ENCODE results near the gene TMEM43.
A peak's percentile ranks its signal among the peaks of the same experiment; 100 is the strongest.

TMEM43 gene

GRCh38 chr3:14169435-14169834, 44.6 kb downstream of the TMEM43 start:
- no peak overlapping the region for H3K27ac Mint-ChIP-seq
- H3K36me3 Mint-ChIP-seq (ENCODE audit: low read depth): peaks cover 72% of the 10 kb centered on the region
- H3K9me3 Mint-ChIP-seq: no peaks in the 10 kb centered on the region
- no peaks in the 10 kb centered on the region for H3K4me1 Mint-ChIP-seq
- H3K27me3 Mint-ChIP-seq (ENCODE audit: low read depth, poor library complexity): no peaks in the 10 kb centered on the region
- DNase-seq: no peak
- H3K4me3 Mint-ChIP-seq: no peak overlapping the region
- TF ChIP-seq, protein P1, sequence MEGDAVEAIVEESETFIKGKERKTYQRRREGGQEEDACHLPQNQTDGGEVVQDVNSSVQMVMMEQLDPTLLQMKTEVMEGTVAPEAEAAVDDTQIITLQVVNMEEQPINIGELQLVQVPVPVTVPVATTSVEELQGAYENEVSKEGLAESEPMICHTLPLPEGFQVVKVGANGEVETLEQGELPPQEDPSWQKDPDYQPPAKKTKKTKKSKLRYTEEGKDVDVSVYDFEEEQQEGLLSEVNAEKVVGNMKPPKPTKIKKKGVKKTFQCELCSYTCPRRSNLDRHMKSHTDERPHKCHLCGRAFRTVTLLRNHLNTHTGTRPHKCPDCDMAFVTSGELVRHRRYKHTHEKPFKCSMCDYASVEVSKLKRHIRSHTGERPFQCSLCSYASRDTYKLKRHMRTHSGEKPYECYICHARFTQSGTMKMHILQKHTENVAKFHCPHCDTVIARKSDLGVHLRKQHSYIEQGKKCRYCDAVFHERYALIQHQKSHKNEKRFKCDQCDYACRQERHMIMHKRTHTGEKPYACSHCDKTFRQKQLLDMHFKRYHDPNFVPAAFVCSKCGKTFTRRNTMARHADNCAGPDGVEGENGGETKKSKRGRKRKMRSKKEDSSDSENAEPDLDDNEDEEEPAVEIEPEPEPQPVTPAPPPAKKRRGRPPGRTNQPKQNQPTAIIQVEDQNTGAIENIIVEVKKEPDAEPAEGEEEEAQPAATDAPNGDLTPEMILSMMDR (IDR thresholded peaks at IDR 0.05): no peak

- H3K9me3 Mint-ChIP-seq: no peaks in the 10 kb centered on the region
- no peak overlapping the region for H3K4me3 Mint-ChIP-seq
- no peak overlapping the region for H3K27ac Mint-ChIP-seq
- TF ChIP-seq, protein P1 (IDR thresholded peaks at IDR 0.05): no peak
- no peak for DNase-seq
- H3K36me3 Mint-ChIP-seq (ENCODE audit: low read depth): peaks cover 68% of the 10 kb centered on the region
- H3K4me1 Mint-ChIP-seq: peaks cover 2% of the 10 kb centered on the region
- H3K27me3 Mint-ChIP-seq (ENCODE audit: low read depth, poor library complexity): no peaks in the 10 kb centered on the region
These were observed 45.0 kb downstream of the TMEM43 start for GRCh38 chr3:14169871-14170270.

GRCh38 chr3:14170531-14171159, 45.8 kb downstream of the TMEM43 start:
- H3K4me1 Mint-ChIP-seq: peaks cover 9% of the 10 kb centered on the region
- H3K36me3 Mint-ChIP-seq (ENCODE audit: low read depth): peaks cover 60% of the 10 kb centered on the region
- no peak overlapping the region for H3K27ac Mint-ChIP-seq
- TF ChIP-seq, protein P1 (IDR thresholded peaks at IDR 0.05): no peak
- no peaks in the 10 kb centered on the region for H3K9me3 Mint-ChIP-seq
- H3K4me3 Mint-ChIP-seq: no peak overlapping the region
- no peaks in the 10 kb centered on the region for H3K27me3 Mint-ChIP-seq (ENCODE audit: low read depth, poor library complexity)
- DNase-seq: no peak

DNA sequence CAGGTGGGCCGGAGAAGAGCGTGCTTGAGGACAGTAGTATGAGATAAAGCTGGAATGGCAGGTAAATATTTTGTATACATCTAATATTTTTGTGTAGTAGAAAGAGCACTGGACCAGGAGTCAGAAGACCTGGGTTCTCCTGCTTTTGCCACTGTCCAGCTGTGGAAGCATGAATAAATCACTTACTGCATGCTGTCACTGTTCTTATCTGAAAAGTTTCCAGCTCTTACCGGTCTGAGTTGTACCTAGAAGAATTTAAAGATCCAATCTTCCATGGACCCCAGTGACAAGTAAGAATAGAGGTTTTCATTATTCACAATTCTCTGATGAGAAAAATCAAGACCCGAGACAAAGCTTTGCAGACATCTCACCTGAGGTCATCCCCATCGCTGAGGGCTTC, 47.6 kb downstream of the TMEM43 start:
- Mint-ChIP-seq H3K9me3 (no peaks in the 10 kb centered on the region), H3K36me3 (ENCODE audit: low read depth) (peaks cover 43% of the 10 kb centered on the region), H3K4me1 (peaks cover 25% of the 10 kb centered on the region), H3K27ac (no peak overlapping the region), H3K27me3 (ENCODE audit: low read depth, poor library complexity) (no peaks in the 10 kb centered on the region), H3K4me3 (no peak overlapping the region)
- no peak for DNase-seq
- TF ChIP-seq, protein P1 (IDR thresholded peaks at IDR 0.05): no peak

GRCh38 chr3:14174483-14174882, 49.6 kb downstream of the TMEM43 start:
- Mint-ChIP-seq H3K4me1 (peaks cover 42% of the 10 kb centered on the region), H3K9me3 (no peaks in the 10 kb centered on the region), H3K36me3 (ENCODE audit: low read depth) (peaks cover 25% of the 10 kb centered on the region), H3K27me3 (ENCODE audit: low read depth, poor library complexity) (no peaks in the 10 kb centered on the region), H3K4me3 (no peak overlapping the region), H3K27ac (no peak overlapping the region)
- no peak for DNase-seq
- TF ChIP-seq, protein P1 (IDR thresholded peaks at IDR 0.05): no peak

DNA sequence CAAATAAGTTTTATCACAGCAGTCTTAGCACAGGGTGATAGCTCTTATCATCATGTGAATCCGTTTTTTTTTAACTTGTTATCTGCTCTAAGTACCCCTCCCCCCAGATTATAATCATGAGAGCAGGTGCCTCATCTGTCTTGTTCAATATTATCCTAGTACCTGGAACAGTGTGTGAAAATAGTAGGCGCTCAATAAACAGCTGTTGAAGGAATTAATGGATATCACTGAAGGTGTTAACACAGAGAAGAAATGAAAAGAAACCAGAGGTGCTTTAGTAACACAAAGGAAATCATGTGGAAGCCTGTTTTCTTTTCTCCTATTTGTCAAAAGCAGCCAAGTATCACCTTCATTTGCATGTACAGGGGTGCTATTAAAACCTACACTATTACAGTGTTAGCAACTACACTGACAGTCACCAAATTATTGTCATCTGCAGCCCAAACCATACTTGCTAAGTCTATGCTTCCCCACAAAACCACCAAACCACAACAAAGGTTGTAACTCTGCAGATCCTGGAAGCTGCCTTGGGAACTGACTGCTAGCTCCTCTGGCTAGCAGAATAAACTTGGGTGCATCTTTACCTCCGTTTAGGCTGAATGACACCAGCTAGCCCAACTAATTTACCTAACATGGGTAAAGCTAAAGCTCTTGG, 50.7 kb downstream of the TMEM43 start:
- TF ChIP-seq, protein P1 (IDR thresholded peaks at IDR 0.05): no peak
- Mint-ChIP-seq H3K27me3 (ENCODE audit: low read depth, poor library complexity) (no peaks in the 10 kb centered on the region), H3K4me3 (peak overlapping the region; percentile 23), H3K9me3 (no peaks in the 10 kb centered on the region), H3K36me3 (ENCODE audit: low read depth) (peaks cover 18% of the 10 kb centered on the region), H3K4me1 (peaks cover 50% of the 10 kb centered on the region), H3K27ac (no peak overlapping the region)
- DNase-seq: no peak
